ENCODE data around the gene TRIM29. TPM values are rescaled to one million over a fixed set of nuclear protein-coding genes. Genes with fewer than 3 reads are reported as not detected.

Gene TRIM29
- total RNA-seq, 1 donor from 2014 or later, result 729 TPM

- H3K27me3 ChIP-seq, result no peaks in the 10 kb centered on the region
- no peaks in the 10 kb centered on the region for H3K9me3 ChIP-seq
- no peaks in the 10 kb centered on the region for H3K36me3 ChIP-seq
- no peak overlapping the region for H3K4me3 ChIP-seq
- peaks cover 10% of the 10 kb centered on the region for H3K4me1 ChIP-seq
- no peak overlapping the region for H3K27ac ChIP-seq
- TF ChIP-seq, protein P1, sequence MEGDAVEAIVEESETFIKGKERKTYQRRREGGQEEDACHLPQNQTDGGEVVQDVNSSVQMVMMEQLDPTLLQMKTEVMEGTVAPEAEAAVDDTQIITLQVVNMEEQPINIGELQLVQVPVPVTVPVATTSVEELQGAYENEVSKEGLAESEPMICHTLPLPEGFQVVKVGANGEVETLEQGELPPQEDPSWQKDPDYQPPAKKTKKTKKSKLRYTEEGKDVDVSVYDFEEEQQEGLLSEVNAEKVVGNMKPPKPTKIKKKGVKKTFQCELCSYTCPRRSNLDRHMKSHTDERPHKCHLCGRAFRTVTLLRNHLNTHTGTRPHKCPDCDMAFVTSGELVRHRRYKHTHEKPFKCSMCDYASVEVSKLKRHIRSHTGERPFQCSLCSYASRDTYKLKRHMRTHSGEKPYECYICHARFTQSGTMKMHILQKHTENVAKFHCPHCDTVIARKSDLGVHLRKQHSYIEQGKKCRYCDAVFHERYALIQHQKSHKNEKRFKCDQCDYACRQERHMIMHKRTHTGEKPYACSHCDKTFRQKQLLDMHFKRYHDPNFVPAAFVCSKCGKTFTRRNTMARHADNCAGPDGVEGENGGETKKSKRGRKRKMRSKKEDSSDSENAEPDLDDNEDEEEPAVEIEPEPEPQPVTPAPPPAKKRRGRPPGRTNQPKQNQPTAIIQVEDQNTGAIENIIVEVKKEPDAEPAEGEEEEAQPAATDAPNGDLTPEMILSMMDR (IDR thresholded peaks at IDR 0.05), result no peak
- TF ChIP-seq POLR2A (IDR thresholded peaks at IDR 0.05), result no peak
- TF ChIP-seq POLR2AphosphoS5 (IDR thresholded peaks at IDR 0.05; ENCODE audit: insufficient read depth in 1 of 2, low read depth in 1 of 2), result no peak
- DNase-seq (ENCODE audit: extremely low spot score in 2 of 2), result no peak
- intact Hi-C loops (cut with DNase I), result no loop called here
These were observed 40.1 kb downstream of the TRIM29 start for GRCh38 chr11:120097721-120098385.

DNA sequence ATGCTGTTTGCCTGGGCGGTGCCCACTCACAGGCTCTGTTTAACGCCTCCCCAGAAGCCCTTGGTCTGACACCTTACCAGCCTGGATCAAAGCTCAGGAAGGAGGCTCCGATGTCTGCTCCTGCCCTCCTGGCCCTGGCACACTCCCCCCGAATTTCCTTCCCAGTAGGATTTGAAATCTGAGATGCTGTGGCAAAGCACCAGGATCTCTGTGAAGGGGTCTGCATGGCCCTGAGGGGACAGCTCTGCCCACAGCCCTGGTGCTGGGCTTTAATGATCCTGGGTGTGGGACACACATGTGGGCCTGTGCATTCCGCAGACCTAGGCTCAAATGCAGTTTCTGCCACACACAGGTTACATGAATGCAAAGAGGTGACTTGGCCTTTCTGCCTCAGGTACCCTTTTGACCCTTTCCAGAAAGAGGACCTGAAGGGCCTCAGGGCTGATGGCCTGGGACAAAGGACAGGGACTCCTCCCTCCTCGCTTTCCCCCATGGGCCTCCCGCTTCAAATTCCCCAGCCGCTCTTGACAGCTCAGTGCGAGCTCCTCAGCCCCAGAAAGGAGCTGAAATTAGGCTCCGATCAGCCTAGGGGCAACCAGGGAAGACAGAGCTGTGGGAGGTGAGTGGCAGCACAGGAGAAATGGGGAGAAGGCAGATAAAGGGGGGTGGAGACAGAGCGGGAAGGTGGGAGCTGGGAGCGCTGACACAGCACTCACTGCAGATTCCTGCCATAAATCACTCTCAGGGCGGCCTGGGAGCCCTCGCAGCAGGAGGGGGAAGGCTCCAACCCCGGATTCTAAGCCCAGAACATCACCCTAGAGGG, 41.3 kb downstream of the TRIM29 start:
- no peak for DNase-seq (ENCODE audit: extremely low spot score in 2 of 2)
- H3K27ac ChIP-seq, result no peak overlapping the region
- TF ChIP-seq POLR2AphosphoS5 (IDR thresholded peaks at IDR 0.05; ENCODE audit: insufficient read depth in 1 of 2, low read depth in 1 of 2) (no peak), POLR2A (IDR thresholded peaks at IDR 0.05) (no peak)
- TF ChIP-seq, protein P1 (IDR thresholded peaks at IDR 0.05), result no peak
- intact Hi-C loops (cut with DNase I), result no loop called here
- H3K27me3 ChIP-seq, result no peaks in the 10 kb centered on the region
- H3K36me3 ChIP-seq, result no peaks in the 10 kb centered on the region
- H3K9me3 ChIP-seq, result no peaks in the 10 kb centered on the region
- H3K4me1 ChIP-seq, result peaks cover 10% of the 10 kb centered on the region
- no peak overlapping the region for H3K4me3 ChIP-seq

DNA sequence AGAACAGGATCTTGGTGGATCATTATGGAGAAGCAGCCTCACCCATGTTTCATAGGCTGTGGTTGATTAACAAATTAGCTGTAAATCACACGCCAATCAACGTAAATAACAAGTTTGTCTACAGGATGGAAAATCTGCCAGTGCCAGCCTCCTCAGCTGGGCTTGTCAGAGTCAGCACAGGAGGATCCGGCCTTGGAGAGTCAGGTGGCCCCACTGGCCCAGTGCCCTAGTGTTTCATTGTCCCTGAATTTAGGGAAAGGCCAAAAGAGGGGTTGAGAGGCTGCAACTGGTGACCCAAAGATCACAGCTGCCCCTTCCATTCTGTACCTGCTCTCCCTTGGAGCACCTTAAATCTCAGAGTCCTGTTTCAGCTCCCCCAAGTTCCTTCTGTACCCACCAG, 42.4 kb downstream of the TRIM29 start:
- Histone ChIP-seq H3K36me3 (no peaks in the 10 kb centered on the region), H3K9me3 (no peaks in the 10 kb centered on the region), H3K4me1 (peaks cover 16% of the 10 kb centered on the region), H3K27ac (no peak overlapping the region), H3K27me3 (no peaks in the 10 kb centered on the region), H3K4me3 (no peak overlapping the region)
- intact Hi-C loops (cut with DNase I), result no loop called here
- DNase-seq (ENCODE audit: extremely low spot score in 2 of 2), result no peak
- no peak for TF ChIP-seq POLR2AphosphoS5 (IDR thresholded peaks at IDR 0.05; ENCODE audit: insufficient read depth in 1 of 2, low read depth in 1 of 2)
- no peak for TF ChIP-seq POLR2A (IDR thresholded peaks at IDR 0.05)
- TF ChIP-seq, protein P1 (IDR thresholded peaks at IDR 0.05), result no peak

DNA sequence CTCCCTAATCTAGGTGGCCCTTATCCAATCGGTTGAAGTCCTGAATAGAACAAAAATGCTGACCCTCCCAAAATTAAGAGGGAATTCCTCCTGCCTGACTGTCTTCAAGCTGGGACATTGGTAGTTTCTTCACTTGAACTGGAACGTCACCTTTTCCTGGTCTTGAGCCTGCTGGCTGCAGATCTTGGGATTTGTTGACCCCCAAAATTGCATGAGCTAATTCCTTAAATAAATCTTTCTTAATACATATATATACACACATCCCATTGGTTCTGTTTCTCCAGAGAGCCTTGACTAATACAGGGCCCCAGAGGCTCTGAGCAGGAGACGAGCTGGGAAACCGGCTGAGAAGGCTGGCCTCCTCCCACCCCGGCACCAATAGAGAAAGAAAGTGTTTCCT, 46.2 kb downstream of the TRIM29 start:
- no peak for DNase-seq (ENCODE audit: extremely low spot score in 2 of 2)
- no peaks in the 10 kb centered on the region for H3K36me3 ChIP-seq
- no peak for TF ChIP-seq POLR2A (IDR thresholded peaks at IDR 0.05)
- TF ChIP-seq, protein P1 (IDR thresholded peaks at IDR 0.05), result no peak
- no peak for TF ChIP-seq POLR2AphosphoS5 (IDR thresholded peaks at IDR 0.05; ENCODE audit: insufficient read depth in 1 of 2, low read depth in 1 of 2)
- H3K4me1 ChIP-seq, result peaks cover 26% of the 10 kb centered on the region
- H3K9me3 ChIP-seq, result no peaks in the 10 kb centered on the region
- no peak overlapping the region for H3K27ac ChIP-seq
- intact Hi-C loops (cut with DNase I), result no loop called here
- H3K4me3 ChIP-seq, result no peak overlapping the region
- H3K27me3 ChIP-seq, result no peaks in the 10 kb centered on the region

DNA sequence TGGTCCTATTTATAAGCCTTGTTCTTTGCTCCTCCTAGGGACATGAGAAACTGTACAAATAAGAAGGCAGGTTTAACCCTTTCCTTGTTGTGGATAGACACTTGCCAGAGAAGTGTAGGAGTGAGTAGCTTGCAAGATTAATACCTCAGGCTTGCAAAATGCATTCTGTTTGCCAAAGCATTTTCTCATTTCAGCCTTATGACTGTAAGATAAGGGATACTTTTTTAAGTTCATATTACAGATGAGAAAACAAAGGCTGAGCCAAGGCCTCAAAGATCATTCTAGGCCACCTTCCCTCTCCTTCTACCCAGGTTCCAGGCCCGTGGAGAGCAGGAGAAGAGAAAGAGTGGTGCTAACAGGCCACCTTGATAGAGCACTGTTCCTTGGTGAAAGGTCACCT, 46.8 kb downstream of the TRIM29 start:
- intact Hi-C loops (cut with DNase I), result no loop called here
- Histone ChIP-seq H3K27me3 (no peaks in the 10 kb centered on the region), H3K9me3 (no peaks in the 10 kb centered on the region), H3K4me3 (no peak overlapping the region), H3K4me1 (peaks cover 21% of the 10 kb centered on the region), H3K36me3 (no peaks in the 10 kb centered on the region), H3K27ac (no peak overlapping the region)
- DNase-seq (ENCODE audit: extremely low spot score in 2 of 2), result no peak
- TF ChIP-seq, protein P1 (IDR thresholded peaks at IDR 0.05), result no peak
- TF ChIP-seq POLR2AphosphoS5 (IDR thresholded peaks at IDR 0.05; ENCODE audit: insufficient read depth in 1 of 2, low read depth in 1 of 2) (no peak), POLR2A (IDR thresholded peaks at IDR 0.05) (no peak)
